IPS-20b (cell line): Measurements from ENCODE around the gene METTL22.

Experiments used
- H3K27ac ChIP-seq: one replicate; pipeline ENCODE4 v1.5.1; 2013; ENCODE audit warnings: low read length
- H3K27me3 ChIP-seq: 2 replicates; pipeline ENCODE4 v1.6.1; 2013; ENCODE audit warnings: mild to moderate bottlenecking, low read length, inconsistent platforms; ENCODE audit not compliant: insufficient read depth
- H3K36me3 ChIP-seq: 2 replicates; pipeline ENCODE4 v1.6.1; 2013; ENCODE audit warnings: low read depth, mild to moderate bottlenecking, inconsistent platforms, low read length, moderate library complexity; ENCODE audit not compliant: insufficient read depth
- H3K4me1 ChIP-seq: 2 replicates; pipeline ENCODE4 v1.6.1; 2013; ENCODE audit warnings: mild to moderate bottlenecking, control low read depth, inconsistent platforms, low read length, moderate library complexity; ENCODE audit not compliant: insufficient read depth
- H3K4me3 ChIP-seq: 2 replicates; pipeline ENCODE4 v1.5.1; 2013; ENCODE audit warnings: mild to moderate bottlenecking, low read length, inconsistent platforms
- H3K9ac ChIP-seq: 2 replicates; pipeline ENCODE4 v1.6.1; 2013; ENCODE audit warnings: low read depth, mild to moderate bottlenecking, inconsistent platforms, low read length, moderate library complexity
- H3K9me3 ChIP-seq: 2 replicates; pipeline ENCODE4 v1.6.1; 2013; ENCODE audit warnings: mild to moderate bottlenecking, low read depth, low read length, inconsistent platforms; ENCODE audit not compliant: insufficient read depth

METTL22 gene

DNA sequence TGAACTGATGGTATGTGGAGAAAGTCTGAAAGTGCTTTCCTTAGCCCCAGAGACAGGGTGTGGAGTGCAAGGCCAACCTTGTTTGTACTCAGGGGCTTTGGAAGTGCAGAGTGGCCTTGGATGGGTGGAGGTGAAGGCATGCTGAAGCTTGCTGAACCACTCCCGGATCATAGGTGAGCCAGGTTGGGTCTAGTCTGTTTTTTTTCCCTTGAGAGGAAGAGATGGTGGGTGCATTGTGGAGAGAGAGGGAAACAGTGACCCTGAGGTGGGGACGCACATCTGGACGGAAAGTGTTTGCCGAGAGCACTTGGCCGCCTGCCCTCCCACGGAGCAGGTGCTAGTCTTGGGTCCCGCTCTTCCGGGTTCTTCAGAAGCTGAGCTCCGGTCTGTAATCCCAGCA is 65.4 kb downstream of the METTL22 start:
- H3K27me3 ChIP-seq: no peaks in the 10 kb centered on the region
- peaks cover 9% of the 10 kb centered on the region; the same call in 1 of the 2 replicates for H3K4me1 ChIP-seq
- no peaks in the 10 kb centered on the region for H3K36me3 ChIP-seq
- H3K27ac ChIP-seq: no peak overlapping the region
- H3K4me3 ChIP-seq: no peak overlapping the region
- peaks cover 14% of the 10 kb centered on the region for H3K9me3 ChIP-seq
- no peak overlapping the region for H3K9ac ChIP-seq

- no peaks in the 10 kb centered on the region for H3K36me3 ChIP-seq
- H3K27ac ChIP-seq: no peak overlapping the region
- no peak overlapping the region for H3K9ac ChIP-seq
- H3K9me3 ChIP-seq: peaks cover 14% of the 10 kb centered on the region
- no peak overlapping the region for H3K4me3 ChIP-seq
- peaks cover 9% of the 10 kb centered on the region; the same call in 1 of the 2 replicates for H3K4me1 ChIP-seq
- no peaks in the 10 kb centered on the region for H3K27me3 ChIP-seq
Observed at GRCh38 chr16:8689686-8690085, 68.2 kb downstream of the METTL22 start.

DNA sequence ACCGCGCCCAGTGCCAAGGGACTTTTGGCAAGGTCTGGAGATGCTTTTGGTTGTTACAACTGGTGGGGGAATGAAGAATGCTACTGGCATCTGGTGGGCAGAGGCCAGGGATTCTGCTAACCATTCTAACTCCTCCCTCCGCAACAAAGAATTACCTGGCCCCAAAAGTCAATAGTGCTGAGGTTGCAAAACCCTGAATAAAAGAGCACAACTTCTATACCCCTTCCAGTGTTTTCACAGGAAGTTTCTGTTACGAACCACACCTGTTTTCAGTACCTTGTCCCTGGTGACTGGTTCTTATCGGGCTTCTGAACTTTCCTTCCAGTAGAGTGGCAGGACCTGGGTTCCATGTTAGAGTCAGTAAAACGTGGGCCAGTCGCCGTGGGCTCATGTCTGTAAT is 70.2 kb downstream of the METTL22 start:
- Histone ChIP-seq H3K9me3 (peaks cover 14% of the 10 kb centered on the region), H3K27ac (no peak overlapping the region), H3K4me1 (no peaks in the 10 kb centered on the region), H3K36me3 (no peaks in the 10 kb centered on the region), H3K4me3 (no peak overlapping the region), H3K9ac (no peak overlapping the region), H3K27me3 (no peaks in the 10 kb centered on the region)

- Histone ChIP-seq H3K9me3 (peaks cover 2% of the 10 kb centered on the region; the same call in 1 of the 2 replicates), H3K4me3 (no peak overlapping the region), H3K9ac (no peak overlapping the region), H3K27me3 (no peaks in the 10 kb centered on the region), H3K36me3 (no peaks in the 10 kb centered on the region), H3K27ac (no peak overlapping the region), H3K4me1 (no peaks in the 10 kb centered on the region)
Observed at GRCh38 chr16:8694795-8695728, 73.6 kb downstream of the METTL22 start.

DNA sequence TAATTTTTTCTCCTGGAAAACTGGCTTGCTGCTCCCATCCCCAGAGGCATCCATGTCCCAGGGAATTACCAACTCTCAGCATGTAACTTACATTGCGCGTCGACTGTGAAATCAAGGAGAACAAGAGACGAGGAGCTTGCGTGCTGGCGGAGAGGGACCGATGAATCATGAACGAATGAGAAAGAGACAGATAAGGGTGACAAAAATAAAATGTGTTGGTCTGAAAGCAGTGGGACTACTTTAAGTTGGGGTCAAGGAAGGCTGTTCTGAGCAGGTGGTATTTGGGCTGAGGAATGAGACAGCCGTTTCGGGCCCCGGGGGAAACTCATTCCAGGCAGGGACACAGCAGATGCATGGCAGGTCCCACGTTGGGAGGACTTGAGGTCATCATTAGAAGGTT is 75.4 kb downstream of the METTL22 start:
- Histone ChIP-seq H3K27ac (no peak overlapping the region), H3K4me1 (no peaks in the 10 kb centered on the region), H3K4me3 (no peak overlapping the region), H3K9ac (no peak overlapping the region), H3K27me3 (no peaks in the 10 kb centered on the region), H3K9me3 (no peaks in the 10 kb centered on the region), H3K36me3 (no peaks in the 10 kb centered on the region)

- H3K9me3 ChIP-seq: no peaks in the 10 kb centered on the region
- no peak overlapping the region for H3K4me3 ChIP-seq
Observed at GRCh38 chr16:8697965-8698364, 76.5 kb downstream of the METTL22 start.

More at GRCh38 chr16:8697965-8698364, 76.5 kb downstream of the METTL22 start:
- no peak overlapping the region for H3K27ac ChIP-seq
- no peaks in the 10 kb centered on the region for H3K27me3 ChIP-seq
- H3K36me3 ChIP-seq: no peaks in the 10 kb centered on the region
- H3K4me1 ChIP-seq: no peaks in the 10 kb centered on the region
- no peak overlapping the region for H3K9ac ChIP-seq
